B cell (primary cell): ENCODE measurements around the gene NDOR1.

Experiments used
- EZH2 ChIP-seq: IDR thresholded peaks from 2 replicates; pipeline ENCODE4 v1.6.1; 2012; ENCODE audit warnings: borderline replicate concordance, low read depth, mild to moderate bottlenecking, moderate library complexity, low read length; ENCODE audit not compliant: insufficient read depth, poor library complexity, severe bottlenecking
- TF ChIP-seq, protein P1 (sequence below): fragments of 200-600 bp; IDR thresholded peaks from one replicate; pipeline ENCODE4 v1.8.0; 2022; ENCODE audit warnings: antibody characterized with exemption, mild to moderate bottlenecking

DNA sequence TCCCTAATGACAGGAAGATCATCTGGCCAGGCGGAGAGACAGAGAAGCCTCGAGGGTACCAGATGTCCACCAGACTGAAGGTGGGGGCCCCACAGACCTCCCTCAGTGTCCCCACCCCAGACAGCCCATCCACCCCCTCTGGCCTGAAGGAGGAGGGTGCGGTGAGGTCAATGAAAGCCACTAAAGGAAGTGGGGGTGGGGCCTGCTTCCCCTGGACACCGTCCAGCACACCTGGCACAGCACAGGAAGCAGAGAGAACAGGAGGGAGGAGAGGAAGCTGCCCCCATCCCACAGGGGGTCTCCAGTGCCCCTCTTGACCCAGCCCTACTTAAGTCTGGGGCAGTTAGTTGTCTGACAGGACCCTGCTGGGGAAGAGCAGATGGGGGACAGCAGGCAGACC lies 46.9 kb upstream of the NDOR1 start:
- TF ChIP-seq, protein P1, sequence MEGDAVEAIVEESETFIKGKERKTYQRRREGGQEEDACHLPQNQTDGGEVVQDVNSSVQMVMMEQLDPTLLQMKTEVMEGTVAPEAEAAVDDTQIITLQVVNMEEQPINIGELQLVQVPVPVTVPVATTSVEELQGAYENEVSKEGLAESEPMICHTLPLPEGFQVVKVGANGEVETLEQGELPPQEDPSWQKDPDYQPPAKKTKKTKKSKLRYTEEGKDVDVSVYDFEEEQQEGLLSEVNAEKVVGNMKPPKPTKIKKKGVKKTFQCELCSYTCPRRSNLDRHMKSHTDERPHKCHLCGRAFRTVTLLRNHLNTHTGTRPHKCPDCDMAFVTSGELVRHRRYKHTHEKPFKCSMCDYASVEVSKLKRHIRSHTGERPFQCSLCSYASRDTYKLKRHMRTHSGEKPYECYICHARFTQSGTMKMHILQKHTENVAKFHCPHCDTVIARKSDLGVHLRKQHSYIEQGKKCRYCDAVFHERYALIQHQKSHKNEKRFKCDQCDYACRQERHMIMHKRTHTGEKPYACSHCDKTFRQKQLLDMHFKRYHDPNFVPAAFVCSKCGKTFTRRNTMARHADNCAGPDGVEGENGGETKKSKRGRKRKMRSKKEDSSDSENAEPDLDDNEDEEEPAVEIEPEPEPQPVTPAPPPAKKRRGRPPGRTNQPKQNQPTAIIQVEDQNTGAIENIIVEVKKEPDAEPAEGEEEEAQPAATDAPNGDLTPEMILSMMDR = no peak
- no peak for TF ChIP-seq EZH2
